HTERT RPE-1 (cell line): Measurements from ENCODE around the gene OSGIN1.

ENCODE experiments used
- in situ Hi-C: fragments of 300-500 bp; cut with MboI; formaldehyde crosslinking; loops from 4 replicates; pipeline ENCODE4 v1.14.3; 2020; ENCODE audit warnings: low sequenced_read_pairs

Gene OSGIN1

GRCh38 chr16:83925957-83926725, 26.9 kb upstream of the OSGIN1 start:
- in situ Hi-C loops = no loop called here

- in situ Hi-C loops = no loop called here
Measured at GRCh38 chr16:83926726-83927397, 26.2 kb upstream of the OSGIN1 start.

GRCh38 chr16:83928341-83929055, 24.5 kb upstream of the OSGIN1 start:
- in situ Hi-C loops = no loop called here

GRCh38 chr16:83929811-83930555, 23.1 kb upstream of the OSGIN1 start:
- in situ Hi-C loops = no loop called here

DNA sequence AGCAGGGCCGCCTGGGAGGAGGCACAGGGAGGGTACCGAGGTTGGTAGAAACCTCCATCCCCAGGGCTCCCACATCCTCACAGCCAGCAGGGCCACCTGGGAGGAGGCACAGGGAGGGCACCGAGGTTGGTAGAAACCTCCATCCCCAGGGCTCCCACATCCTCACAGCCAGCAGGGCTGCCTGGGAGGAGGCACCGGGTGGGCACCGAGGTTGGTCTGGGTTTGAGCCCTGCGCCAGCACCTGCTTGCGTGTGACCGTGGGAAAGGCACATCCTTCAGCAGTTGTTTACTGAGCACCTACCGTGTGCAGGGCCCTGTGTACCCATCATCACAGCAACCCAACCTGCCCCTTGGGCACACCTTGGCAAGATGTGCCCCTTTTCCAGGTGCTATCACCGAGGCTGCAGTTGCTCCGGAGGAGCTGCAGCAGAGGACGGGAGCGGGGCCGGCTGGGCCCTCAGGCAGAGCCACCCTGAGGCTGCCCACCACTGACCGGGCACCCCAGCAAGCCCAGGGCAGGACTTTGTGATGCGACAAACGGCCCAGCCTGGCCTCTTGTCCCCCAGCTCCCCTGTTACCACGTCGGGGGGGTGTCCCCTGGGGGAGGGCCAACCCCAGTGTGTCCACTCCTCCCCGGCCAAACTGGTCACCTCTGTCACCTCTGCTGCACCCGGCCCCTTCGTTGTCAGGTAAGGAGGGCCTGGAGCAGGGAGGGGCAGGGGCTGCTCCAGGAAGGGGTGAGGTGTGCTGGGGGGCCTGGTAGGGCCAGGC, 22.1 kb upstream of the OSGIN1 start:
- in situ Hi-C loops = no loop called here

- in situ Hi-C loops = no loop called here
Measured at GRCh38 chr16:83931556-83931955, 21.5 kb upstream of the OSGIN1 start.

GRCh38 chr16:83932304-83932703, 20.7 kb upstream of the OSGIN1 start:
- in situ Hi-C loops = no loop called here

DNA sequence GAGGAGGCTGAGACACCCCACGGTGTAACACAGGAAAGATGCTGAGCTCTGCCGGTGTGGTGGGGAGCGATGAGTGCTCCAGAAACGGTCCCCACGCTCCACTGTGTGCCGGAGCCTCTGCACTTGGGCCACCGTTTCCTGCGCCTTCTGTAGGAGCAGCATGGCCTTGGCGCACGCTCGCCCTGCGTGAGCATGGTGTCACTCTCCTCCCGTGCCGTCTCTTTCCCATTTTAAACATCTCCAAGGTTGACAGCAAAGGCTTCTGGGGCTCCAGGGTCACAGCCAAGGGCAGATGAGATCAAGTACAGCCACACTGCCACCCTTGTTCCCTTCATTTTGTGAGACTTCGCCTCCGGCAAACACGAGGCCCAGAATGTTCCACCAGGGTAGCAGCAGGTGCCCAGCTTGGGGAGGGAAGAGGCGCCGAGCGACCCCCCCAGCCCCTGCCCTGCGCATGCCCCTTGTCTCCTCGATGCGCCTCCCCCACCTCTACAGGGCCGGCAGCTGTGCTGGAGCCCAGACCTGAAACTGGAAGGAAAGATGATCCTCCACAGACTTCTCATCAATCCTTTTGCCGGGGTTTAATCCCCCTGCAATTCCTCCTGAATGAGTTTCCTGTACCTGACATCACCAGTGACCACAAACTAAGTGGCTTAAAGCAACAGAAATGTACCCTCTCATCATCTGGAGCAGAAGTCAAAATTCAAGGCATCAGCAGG, 19.9 kb upstream of the OSGIN1 start:
- in situ Hi-C loops = no loop called here

DNA sequence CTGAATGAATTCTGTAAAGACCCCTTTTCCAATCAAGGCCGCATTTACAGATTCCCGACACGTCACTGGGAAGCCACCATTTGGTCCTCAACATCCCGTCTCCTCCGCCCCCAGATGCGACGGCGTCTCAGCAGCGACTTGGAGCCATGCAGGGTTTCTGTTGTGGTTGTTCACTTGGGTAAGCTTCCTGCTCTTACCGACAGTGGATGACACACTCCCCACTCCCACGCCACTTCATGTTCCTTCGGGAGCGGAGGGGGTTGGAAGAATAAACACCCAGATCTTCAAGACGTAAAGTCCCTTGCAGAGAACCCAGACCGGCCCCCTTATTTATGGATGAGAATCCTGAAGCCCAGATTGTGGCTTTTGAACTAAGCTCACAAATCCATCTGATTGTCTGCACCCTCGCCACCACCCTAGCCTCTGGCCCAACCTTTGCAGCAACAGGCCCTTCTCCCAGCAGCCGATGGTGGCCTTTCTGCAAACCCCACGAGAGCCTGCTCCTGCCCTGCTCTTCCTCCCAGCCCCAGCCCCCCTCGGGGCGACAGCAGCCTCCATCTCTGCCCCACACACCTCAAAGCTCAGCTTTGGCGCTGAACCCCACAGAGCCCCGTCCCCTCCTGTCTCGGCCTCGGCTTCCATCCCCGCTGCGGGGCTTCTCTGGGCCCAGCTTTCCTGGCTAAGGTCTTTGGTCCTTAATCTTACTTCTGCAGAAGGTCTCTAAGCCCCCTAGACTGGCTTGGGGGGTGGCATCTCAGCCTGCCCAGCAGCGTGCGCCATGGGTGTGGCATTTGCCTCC, 19.0 kb upstream of the OSGIN1 start:
- in situ Hi-C loops = no loop called here

DNA sequence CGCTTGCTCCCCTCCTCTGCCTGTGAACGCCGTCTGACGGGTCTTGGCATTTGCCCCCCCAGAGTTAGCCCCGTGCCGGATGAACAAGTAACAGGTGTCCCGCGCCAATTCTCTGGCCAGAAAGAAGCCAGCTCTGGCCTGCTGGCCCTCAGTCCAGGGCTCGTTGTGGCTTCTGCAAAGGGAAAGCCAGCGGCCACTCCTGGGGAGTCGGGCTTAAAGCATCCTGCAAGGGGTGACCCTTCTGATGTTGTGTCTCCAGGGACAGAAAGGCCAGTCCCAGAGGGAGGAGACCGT, 18.4 kb upstream of the OSGIN1 start:
- in situ Hi-C loops = no loop called here

- in situ Hi-C loops = no loop called here
Measured at GRCh38 chr16:83935005-83935857, 17.8 kb upstream of the OSGIN1 start.

- in situ Hi-C loops = no loop called here
Measured at GRCh38 chr16:83935858-83936255, 17.2 kb upstream of the OSGIN1 start.

GRCh38 chr16:83936581-83937165, 16.4 kb upstream of the OSGIN1 start:
- in situ Hi-C loops = no loop called here

DNA sequence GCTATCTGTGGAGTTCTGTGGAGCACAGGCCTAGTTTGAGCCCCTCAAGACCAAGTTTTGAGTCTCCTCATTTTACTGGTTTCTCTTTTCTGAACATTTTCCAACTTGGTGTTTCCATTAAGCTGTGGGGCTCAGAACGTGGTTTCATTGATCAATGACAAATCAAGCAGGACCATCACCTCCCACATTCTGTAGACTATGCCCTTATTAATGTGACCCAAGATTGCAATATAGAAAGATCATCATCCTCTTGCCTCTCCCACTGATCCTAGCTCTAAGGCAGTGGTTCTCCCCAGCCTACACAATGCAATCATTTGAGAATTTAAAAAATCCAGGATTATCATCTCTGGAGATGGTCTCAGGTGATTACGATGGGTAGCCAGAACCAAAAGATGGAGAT, 15.8 kb upstream of the OSGIN1 start:
- in situ Hi-C loops = no loop called here

DNA sequence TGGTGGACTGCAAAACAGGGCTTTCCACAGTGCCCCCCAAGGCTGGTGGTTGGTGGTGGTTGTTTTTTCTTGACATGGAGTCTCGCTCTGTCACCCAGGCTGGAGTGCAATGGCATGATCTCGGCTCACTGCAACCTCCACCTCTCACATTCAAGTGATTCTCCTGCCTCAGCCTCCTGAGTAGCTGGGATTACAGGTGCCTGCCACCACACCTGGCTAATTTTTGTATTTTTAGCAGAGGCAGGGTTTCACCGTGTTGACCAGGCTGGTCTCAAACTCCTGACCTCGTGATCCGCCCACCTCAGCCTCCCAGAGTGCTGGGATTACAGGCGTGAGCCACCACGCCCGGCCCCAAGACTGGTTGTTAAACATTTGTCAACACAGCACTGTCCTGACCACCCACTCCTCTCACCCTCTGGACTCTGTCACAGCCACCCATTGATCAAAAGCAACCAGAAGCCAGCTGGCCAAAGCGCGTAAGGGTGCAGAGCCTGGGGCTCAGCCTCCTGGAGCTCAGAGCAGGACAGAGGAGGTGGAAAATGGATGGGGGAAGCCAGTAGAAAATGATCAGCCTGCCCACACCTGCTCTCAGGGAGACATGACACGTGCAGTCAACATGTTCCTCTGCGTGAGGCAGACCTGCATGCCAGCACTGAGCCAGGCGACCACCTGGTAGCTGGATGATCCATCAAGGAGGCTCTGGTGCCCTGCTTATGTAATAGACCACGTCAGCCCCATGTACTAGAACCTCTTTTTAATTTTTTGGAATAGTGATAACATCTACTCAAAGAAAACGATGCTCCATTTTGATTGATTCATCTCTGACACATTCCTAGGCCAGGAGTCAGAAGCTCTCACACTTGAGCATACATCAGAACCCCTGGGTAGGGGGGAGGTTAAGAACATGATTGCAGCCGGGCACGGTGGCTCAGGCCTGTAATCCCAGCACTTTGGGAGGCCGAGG, 14.8 kb upstream of the OSGIN1 start:
- in situ Hi-C loops = no loop called here

GRCh38 chr16:83939266-83939855, 13.7 kb upstream of the OSGIN1 start:
- in situ Hi-C loops = no loop called here
